Right hindlimb (tissue), 1 donor: ENCODE data around the gene OR6K2.

Source experiments
- DNase-seq: peaks from one replicate; pipeline ENCODE4 v3.0.0-alpha.2; 2018

OR6K2 gene

GRCh38 chr1:158685085-158685484 is 15.4 kb downstream of the OR6K2 start:
- DNase-seq: no peak

- DNase-seq: no peak
Observed at GRCh38 chr1:158681606-158682005, 18.8 kb downstream of the OR6K2 start.

GRCh38 chr1:158679289-158679688 is 21.2 kb downstream of the OR6K2 start:
- DNase-seq: no peak

- DNase-seq: no peak
Observed at GRCh38 chr1:158675563-158676323, 24.7 kb downstream of the OR6K2 start.

DNA sequence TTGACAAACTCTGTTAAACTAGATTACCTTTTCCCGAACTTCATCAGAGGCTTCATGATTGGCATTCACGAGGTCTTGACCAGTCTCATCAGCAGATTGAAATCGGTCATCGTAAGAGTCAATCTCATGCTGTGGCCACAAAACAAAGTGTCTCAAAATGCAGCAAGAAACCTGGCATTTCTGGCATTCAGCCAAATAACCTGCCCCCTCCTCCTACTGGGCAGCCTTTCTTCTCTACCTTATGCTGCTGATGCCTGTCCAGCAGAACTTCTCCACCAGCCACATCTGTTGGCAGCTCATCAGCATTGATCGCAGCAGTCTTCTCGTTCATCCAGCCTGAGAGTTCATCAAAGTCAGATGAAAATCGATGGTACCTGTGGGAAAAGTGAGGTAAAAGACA is 26.1 kb downstream of the OR6K2 start:
- DNase-seq: no peak

- no peak for DNase-seq
Observed at GRCh38 chr1:158666037-158666436, 34.4 kb downstream of the OR6K2 start.

DNA sequence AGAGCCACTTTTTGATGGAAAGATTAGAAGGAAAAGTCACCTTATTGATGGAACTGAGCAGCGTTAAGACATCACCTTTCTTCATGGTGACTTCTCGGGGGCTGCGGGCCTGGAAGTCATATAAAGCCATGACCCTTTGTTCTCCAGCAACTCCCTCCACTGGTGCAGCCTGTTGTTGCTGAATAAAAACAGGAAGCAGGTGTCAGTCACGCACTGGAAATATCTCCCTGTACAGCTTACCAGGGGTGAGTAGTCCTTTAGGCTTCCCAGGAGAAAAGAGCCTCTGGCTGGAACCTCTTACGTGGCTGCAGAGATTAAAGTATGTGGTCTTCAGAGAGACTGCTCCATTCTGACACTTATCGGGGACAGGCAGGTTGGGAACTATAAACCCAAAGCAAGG is 45.9 kb downstream of the OR6K2 start:
- peak; percentile 21 for DNase-seq

DNA sequence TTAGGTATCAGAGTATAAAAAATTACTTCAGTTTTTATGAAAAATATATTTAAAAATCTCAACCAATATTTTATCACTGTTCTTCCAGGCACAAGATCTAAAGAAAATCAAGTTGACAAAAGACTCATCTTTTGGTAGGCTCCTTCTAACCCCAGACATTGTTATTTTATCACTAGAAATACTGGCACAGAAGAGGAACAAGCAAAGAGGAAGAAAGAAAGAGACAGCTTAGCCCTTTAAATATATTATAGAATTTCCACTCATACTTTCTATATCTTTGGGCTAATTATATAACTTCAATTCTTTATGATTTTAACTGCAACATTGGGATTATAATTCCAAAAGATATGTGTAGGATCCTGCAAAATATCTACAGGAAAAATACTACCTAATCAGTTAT is 46.4 kb downstream of the OR6K2 start:
- DNase-seq: no peak

- DNase-seq: no peak
Observed at GRCh38 chr1:158652721-158653334, 47.6 kb downstream of the OR6K2 start.
